HCT116 (cell line): ENCODE measurements around the gene ZNF165. TPM values are rescaled to one million over a fixed set of nuclear protein-coding genes. Genes with fewer than 3 reads are reported as not detected.

Experiments
- ATAC-seq: fragments of 200-7000 bp; cut with Tn5 transposase; 2 replicates; pipeline ENCODE4 v1.9.1; 2020; ENCODE audit warnings: mild to moderate bottlenecking, moderate library complexity
- BruUV-seq: library from RNA; stranded (reverse); fragments of 400-500 nt; replicated peaks from 2 replicates; lab custom pipeline; 2021; lab: Mats Ljungman, UMichigan
- CTCF ChIA-PET: fragments of 300-600 bp; sonication (Branson Sonifier 250); formaldehyde crosslinking; loops from one replicate; lab custom pipeline; 2021; ENCODE audit warnings: antibody characterized with exemption; lab: Charles Lee
- POLR2A ChIA-PET: fragments of 300-600, 350-600 bp; sonication (Branson Sonifier 250); formaldehyde crosslinking; loops from one replicate; lab custom pipeline; 2021; ENCODE audit warnings: antibody characterized with exemption; lab: Charles Lee
- RAD21 ChIA-PET, 2 experiments: fragments of 300-600 bp; sonication (Branson Sonifier 250); formaldehyde crosslinking; loops; one replicate each; lab custom pipeline; 2023; ENCODE audit warnings: low total read pairs in 2 of 2; ENCODE audit not compliant: uncharacterized antibody in 2 of 2, unreplicated experiment in 2 of 2, low non-redundant PET in 1 of 2; lab: Charles Lee
- DNase-seq: peaks from one replicate; pipeline ENCODE4 v3.0.0-alpha.2; 2010; ENCODE audit warnings: low read depth, low spot score
- H2AFZ ChIP-seq: fragments of 200-600 bp; shearing (Covaris generic), sonication (generic); 2 replicates; pipeline ENCODE4 v1.6.1; 2017; ENCODE audit warnings: low read depth, mixed run types, mixed read lengths, antibody characterized with exemption, low read length; ENCODE audit not compliant: poor library complexity, severe bottlenecking
- H3K27ac ChIP-seq: 2 replicates; pipeline ENCODE4 v1.5.1; 2012; ENCODE audit warnings: low read depth, low read length
- H3K27me3 ChIP-seq: fragments of 200-600 bp; sonication (generic); 2 replicates; pipeline ENCODE4 v1.6.1; 2016; ENCODE audit warnings: mixed run types, low read length, mixed read lengths; ENCODE audit not compliant: insufficient read depth
- H3K36me3 ChIP-seq, 2 experiments: fragments of 200-500 bp in 1 of 2; fragments of 200-600 bp in 1 of 2; sonication (Bioruptor generic) in 1 of 2; sonication (generic) in 1 of 2; 2 replicates each; pipeline versions ENCODE4 v1.5.1 to v1.6.1; 2014 to 2016; ENCODE audit warnings: low read length in 2 of 2, inconsistent platforms in 1 of 2, mixed read lengths in 1 of 2, mixed run types in 1 of 2; ENCODE audit not compliant: insufficient read depth in 2 of 2, control insufficient read depth in 1 of 2
- H3K4me1 ChIP-seq, 2 experiments: fragments of 200-600 bp in 1 of 2; sonication (generic) in 1 of 2; 2 replicates each; pipeline versions ENCODE4 v1.5.1 to v1.6.1; 2012 to 2017; ENCODE audit warnings: low read length in 2 of 2, inconsistent platforms in 1 of 2, mild to moderate bottlenecking in 1 of 2, mixed read lengths in 1 of 2, mixed run types in 1 of 2, moderate library complexity in 1 of 2; ENCODE audit not compliant: insufficient read depth in 2 of 2, control insufficient read depth in 1 of 2
- H3K4me2 ChIP-seq: fragments of 200-600 bp; sonication (generic); 2 replicates; pipeline ENCODE4 v1.6.1; 2017; ENCODE audit warnings: mixed run types, low read length, mixed read lengths
- H3K4me3 ChIP-seq, 2 experiments: fragments of 200-600 bp in 1 of 2; sonication (generic) in 1 of 2; replicated peaks in 1 of 2; 2 replicates each; pipeline ENCODE4 v1.5.1; 2011 to 2016; ENCODE audit warnings: low read length in 2 of 2, control low read depth in 1 of 2, low read depth in 1 of 2, mild to moderate bottlenecking in 1 of 2, mixed read lengths in 1 of 2, mixed run types in 1 of 2
- H3K79me2 ChIP-seq: fragments of 200-600 bp; sonication (generic); 2 replicates; pipeline ENCODE4 v1.6.1; 2017; ENCODE audit warnings: mild to moderate bottlenecking, mixed run types, low read length, moderate library complexity, mixed read lengths; ENCODE audit not compliant: insufficient read depth
- H3K9ac ChIP-seq: fragments of 200-600 bp; sonication (generic); 2 replicates; pipeline ENCODE4 v1.6.1; 2016; ENCODE audit warnings: low read length, mixed read lengths
- H3K9me2 ChIP-seq: fragments of 200-600 bp; sonication (generic), shearing (Covaris generic); 2 replicates; pipeline ENCODE4 v1.6.1; 2017; ENCODE audit warnings: mixed run types, mild to moderate bottlenecking, moderate library complexity; ENCODE audit not compliant: insufficient read depth
- H3K9me3 ChIP-seq, 2 experiments: fragments of 200-500 bp in 1 of 2; fragments of 200-600 bp in 1 of 2; sonication (Bioruptor generic) in 1 of 2; sonication (generic) in 1 of 2; 2 replicates each; pipeline ENCODE4 v1.6.1; 2014 to 2017; ENCODE audit warnings: low read length in 2 of 2, mixed read lengths in 2 of 2, inconsistent platforms in 1 of 2, low read depth in 1 of 2, mild to moderate bottlenecking in 1 of 2, mixed run types in 1 of 2, moderate library complexity in 1 of 2; ENCODE audit not compliant: control insufficient read depth in 1 of 2, insufficient read depth in 1 of 2
- H4K20me1 ChIP-seq: fragments of 200-600 bp; sonication (generic), shearing (Covaris generic); 2 replicates; pipeline ENCODE4 v1.6.1; 2017; ENCODE audit warnings: mixed run types, mild to moderate bottlenecking, moderate library complexity; ENCODE audit not compliant: insufficient read depth
- CBX3 ChIP-seq: IDR thresholded peaks from 2 replicates; pipeline ENCODE4 v1.6.1; 2012; ENCODE audit warnings: low read depth
- CEBPB ChIP-seq: IDR thresholded peaks from 2 replicates; pipeline ENCODE4 v1.6.1; 2012; ENCODE audit warnings: low read depth
- EGR1 ChIP-seq: IDR thresholded peaks from 2 replicates; pipeline ENCODE4 v1.6.1; 2012; ENCODE audit warnings: low read depth
- ELF1 ChIP-seq: IDR thresholded peaks from 2 replicates; pipeline ENCODE4 v1.6.1; 2012; ENCODE audit warnings: low read depth, borderline replicate concordance
- EZH2 ChIP-seq: fragments of 200-600 bp; sonication (generic); IDR thresholded peaks from 2 replicates; pipeline ENCODE4 v1.6.1; 2017; ENCODE audit warnings: antibody characterized with exemption, mixed run types
- EZH2phosphoT487 ChIP-seq: fragments of 200-600 bp; IDR thresholded peaks from 2 replicates; pipeline ENCODE4 v1.6.1; 2018; ENCODE audit warnings: antibody characterized with exemption, borderline replicate concordance
- JUND ChIP-seq: IDR thresholded peaks from 2 replicates; pipeline ENCODE4 v1.6.1; 2012
- MAX ChIP-seq: IDR thresholded peaks from 2 replicates; pipeline ENCODE4 v1.6.1; 2012
- POLR2A ChIP-seq: IDR thresholded peaks from 2 replicates; pipeline ENCODE4 v1.7.0; 2011; ENCODE audit warnings: borderline replicate concordance; ENCODE audit not compliant: insufficient read depth, insufficient read length; ENCODE audit errors: extremely low read depth
- POLR2AphosphoS5 ChIP-seq: IDR thresholded peaks from 2 replicates; pipeline ENCODE4 v1.6.1; 2011; ENCODE audit warnings: mild to moderate bottlenecking, low read depth, low read length, moderate library complexity
- RAD21 ChIP-seq: IDR thresholded peaks from 2 replicates; pipeline ENCODE4 v1.6.1; 2012; ENCODE audit warnings: low read depth, mild to moderate bottlenecking
- SIN3A ChIP-seq: IDR thresholded peaks from 2 replicates; pipeline ENCODE4 v1.6.1; 2012; ENCODE audit warnings: low read depth
- SP1 ChIP-seq: IDR thresholded peaks from 2 replicates; pipeline ENCODE4 v1.6.1; 2012; ENCODE audit warnings: low read depth
- SRF ChIP-seq: IDR thresholded peaks from 2 replicates; pipeline ENCODE4 v1.6.1; 2012; ENCODE audit warnings: low read depth
- TCF7L2 ChIP-seq: IDR thresholded peaks from 2 replicates; pipeline ENCODE4 v1.7.0; 2011; ENCODE audit warnings: borderline replicate concordance, inconsistent platforms; ENCODE audit not compliant: insufficient read depth, insufficient read length; ENCODE audit errors: extremely low read depth
- YY1 ChIP-seq: IDR thresholded peaks from 2 replicates; pipeline ENCODE4 v1.6.1; 2011; ENCODE audit warnings: low read length, low read depth, moderate library complexity, mild to moderate bottlenecking; ENCODE audit not compliant: insufficient replicate concordance; ENCODE audit errors: extremely low read depth
- ZBTB33 ChIP-seq: IDR thresholded peaks from 2 replicates; pipeline ENCODE4 v1.6.1; 2011; ENCODE audit warnings: mild to moderate bottlenecking, low read length, moderate library complexity; ENCODE audit not compliant: insufficient replicate concordance; ENCODE audit errors: extremely low read depth
- ZFX ChIP-seq: fragments of 450-650 bp; IDR thresholded peaks from 2 replicates; pipeline ENCODE4 v1.6.1; 2017
- intact Hi-C: fragments of 100-400 bp; cut with micrococcal nuclease; formaldehyde crosslinking; loops from 2 replicates; pipeline ENCODE4 v1.10.0; 2022
- total RNA-seq: library from RNA; stranded (reverse); gene quantifications from one replicate; pipeline ENCODE4 v1.2.1, GENCODE V29; 2021; ENCODE audit not compliant: unreplicated experiment
- TF ChIP-seq, protein P1 (sequence below): IDR thresholded peaks from 2 replicates; pipeline ENCODE4 v1.6.1; 2012; ENCODE audit warnings: low read depth
- TF ChIP-seq, protein P2 (sequence below): IDR thresholded peaks from 2 replicates; pipeline ENCODE4 v1.6.1; 2012

The ZNF165 gene
- total RNA-seq, 1 experiment from 2014 or later, result 11.2 TPM

- Histone ChIP-seq H3K9ac (peak within 1 kb of the TSS; percentile 60), H3K4me3 (peak within 1 kb of the TSS; percentile 73 to 79), H2AFZ (no peak within 1 kb of the TSS), H3K36me3 (peaks cover 17 to 32% of the 10 kb centered on the region in 2 experiments; a peak in 3 of 4 replicates), H3K27ac (peak within 1 kb of the TSS; percentile 35), H3K9me2 (no peaks in the 10 kb centered on the region), H3K9me3 (no peaks in the 10 kb centered on the region), H3K79me2 (peaks cover 53% of the 10 kb centered on the region), H3K4me2 (peak within 1 kb of the TSS; percentile 76), H4K20me1 (no peaks in the 10 kb centered on the region), H3K4me1 (peaks cover 7 to 12% of the 10 kb centered on the region in 2 experiments; a peak in 2 of 4 replicates), H3K27me3 (no peaks in the 10 kb centered on the region)
- ChIA-PET POLR2A (interaction anchor here (0.9 to 2.7 kb wide), 4 partner anchors 12 to 231 kb away, joined by 3 to 21 read pairs (median 4); partner anchors contain the start of gene ZKSCAN8), RAD21 (interaction anchor here in 1 of 2 experiments (0.9 kb wide), 1 partner anchor 258 kb away, joined by 3 read pairs; no protein-coding TSS in a partner anchor), CTCF (interaction anchor here (0.6 kb wide), 1 partner anchor 259 kb away, joined by 4 read pairs; no protein-coding TSS in a partner anchor)
- intact Hi-C loops, result loop anchor here (2.0 kb wide), 1 partner anchor 16 kb away; the partner anchor contains the start of gene ZKSCAN8
- DNase-seq (peak; percentile 82), ATAC-seq (peak; percentile 99)
- BruUV-seq, result no TSS peak
- no peak for TF ChIP-seq EZH2
- peak; percentile 88 for TF ChIP-seq SIN3A
- TF ChIP-seq CBX3, result peak; percentile 57; the same call in 1 of the 2 replicates
- TF ChIP-seq YY1, result peak; percentile 31
- TF ChIP-seq JUND, result peak; percentile 21; the same call in 1 of the 2 replicates
- TF ChIP-seq, protein P1, sequence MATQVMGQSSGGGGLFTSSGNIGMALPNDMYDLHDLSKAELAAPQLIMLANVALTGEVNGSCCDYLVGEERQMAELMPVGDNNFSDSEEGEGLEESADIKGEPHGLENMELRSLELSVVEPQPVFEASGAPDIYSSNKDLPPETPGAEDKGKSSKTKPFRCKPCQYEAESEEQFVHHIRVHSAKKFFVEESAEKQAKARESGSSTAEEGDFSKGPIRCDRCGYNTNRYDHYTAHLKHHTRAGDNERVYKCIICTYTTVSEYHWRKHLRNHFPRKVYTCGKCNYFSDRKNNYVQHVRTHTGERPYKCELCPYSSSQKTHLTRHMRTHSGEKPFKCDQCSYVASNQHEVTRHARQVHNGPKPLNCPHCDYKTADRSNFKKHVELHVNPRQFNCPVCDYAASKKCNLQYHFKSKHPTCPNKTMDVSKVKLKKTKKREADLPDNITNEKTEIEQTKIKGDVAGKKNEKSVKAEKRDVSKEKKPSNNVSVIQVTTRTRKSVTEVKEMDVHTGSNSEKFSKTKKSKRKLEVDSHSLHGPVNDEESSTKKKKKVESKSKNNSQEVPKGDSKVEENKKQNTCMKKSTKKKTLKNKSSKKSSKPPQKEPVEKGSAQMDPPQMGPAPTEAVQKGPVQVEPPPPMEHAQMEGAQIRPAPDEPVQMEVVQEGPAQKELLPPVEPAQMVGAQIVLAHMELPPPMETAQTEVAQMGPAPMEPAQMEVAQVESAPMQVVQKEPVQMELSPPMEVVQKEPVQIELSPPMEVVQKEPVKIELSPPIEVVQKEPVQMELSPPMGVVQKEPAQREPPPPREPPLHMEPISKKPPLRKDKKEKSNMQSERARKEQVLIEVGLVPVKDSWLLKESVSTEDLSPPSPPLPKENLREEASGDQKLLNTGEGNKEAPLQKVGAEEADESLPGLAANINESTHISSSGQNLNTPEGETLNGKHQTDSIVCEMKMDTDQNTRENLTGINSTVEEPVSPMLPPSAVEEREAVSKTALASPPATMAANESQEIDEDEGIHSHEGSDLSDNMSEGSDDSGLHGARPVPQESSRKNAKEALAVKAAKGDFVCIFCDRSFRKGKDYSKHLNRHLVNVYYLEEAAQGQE, result no peak
- no peak for TF ChIP-seq SRF
- no peak; the same call in 1 of the 2 replicates for TF ChIP-seq EGR1
- TF ChIP-seq SP1, result no peak; the same call in 1 of the 2 replicates
- peak; percentile 89 for TF ChIP-seq ELF1
- peak; percentile 90 for TF ChIP-seq POLR2AphosphoS5
- peak; percentile 60; the same call in 1 of the 2 replicates for TF ChIP-seq MAX
- no peak for TF ChIP-seq CEBPB
- TF ChIP-seq ZFX, result no peak
- peak; percentile 31 for TF ChIP-seq TCF7L2
- TF ChIP-seq RAD21, result no peak; the same call in 1 of the 2 replicates
- TF ChIP-seq POLR2A, result peak; percentile 33
- TF ChIP-seq ZBTB33, result no peak
- no peak for TF ChIP-seq EZH2phosphoT487
- TF ChIP-seq, protein P2, sequence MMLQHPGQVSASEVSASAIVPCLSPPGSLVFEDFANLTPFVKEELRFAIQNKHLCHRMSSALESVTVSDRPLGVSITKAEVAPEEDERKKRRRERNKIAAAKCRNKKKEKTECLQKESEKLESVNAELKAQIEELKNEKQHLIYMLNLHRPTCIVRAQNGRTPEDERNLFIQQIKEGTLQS, result no peak
Measured at GRCh38 chr6:28124350-28124970, 44.1 kb downstream of the ZNF165 start, which contains the start of gene ZSCAN16. ZSCAN16 (plus strand) TSS chr6:28124609; CDS start chr6:28125444, 835 bp downstream.
